Kidney (tissue), 14 donors: Measurements from ENCODE around the gene PRR3. TPM values are rescaled to one million over a fixed set of nuclear protein-coding genes. Genes with fewer than 3 reads are reported as not detected.
A peak's percentile ranks its signal among the peaks of the same experiment; 100 is the strongest.

Experiments
- DNase-seq, 5 donors: peaks; one replicate each; pipeline ENCODE4 v3.0.0-alpha.2; 2013 to 2020
- FAIRE-seq: peaks from 2 replicates; lab custom pipeline; 2012; peaks lifted over from hg19 to GRCh38; lab: Jason Lieb, UNC
- H3K27ac ChIP-seq, 2 donors: one replicate each; pipeline ENCODE4 v1.7.0; 2013; ENCODE audit warnings: low read depth in 2 of 2, low read length in 2 of 2, inconsistent platforms in 1 of 2
- H3K27me3 ChIP-seq: one replicate; pipeline ENCODE4 v1.7.1; 2013; ENCODE audit warnings: low read length, inconsistent platforms; ENCODE audit not compliant: control insufficient read depth, insufficient read depth
- H3K36me3 ChIP-seq, 3 donors: one replicate each; pipeline versions ENCODE4 v1.7.0 to v1.7.1; 2013; ENCODE audit warnings: low read length in 3 of 3, control low read depth in 1 of 3, inconsistent platforms in 1 of 3; ENCODE audit not compliant: insufficient read depth in 3 of 3, control insufficient read depth in 2 of 3
- H3K4me1 ChIP-seq, 3 donors: one replicate each; pipeline versions ENCODE4 v1.7.0 to v1.7.1; 2013; ENCODE audit warnings: low read length in 3 of 3, inconsistent platforms in 1 of 3, low read depth in 1 of 3; ENCODE audit not compliant: control insufficient read depth in 2 of 3, insufficient read depth in 2 of 3
- H3K4me3 ChIP-seq, 3 donors: one replicate each; pipeline versions ENCODE4 v1.7.0 to v1.8.1; 2013; ENCODE audit warnings: low read length in 3 of 3, control low read depth in 1 of 3, inconsistent platforms in 1 of 3
- H3K9ac ChIP-seq, 3 donors: one replicate each; pipeline versions ENCODE4 v1.7.0 to v1.7.1; 2013; ENCODE audit warnings: low read length in 3 of 3, control low read depth in 1 of 3, inconsistent platforms in 1 of 3
- H3K9me3 ChIP-seq, 3 donors: one replicate each; pipeline versions ENCODE4 v1.7.0 to v1.7.1; 2013; ENCODE audit warnings: low read length in 3 of 3, control low read depth in 1 of 3, inconsistent platforms in 1 of 3; ENCODE audit not compliant: control insufficient read depth in 2 of 3, insufficient read depth in 1 of 3
- intact Hi-C: fragments of 100-400 bp; cut with DNase I; formaldehyde crosslinking; loops from one replicate; pipeline ENCODE4 v1.11.1; 2022
- polyA plus RNA-seq: library from polyadenylated mRNA; stranded (reverse); fragments of 350-450 nt; fragmentation: Illumina TruSeq; extraction: RNeasy Lipid Tissue Mini Kit (QIAGEN cat#74804); gene quantifications from one replicate; pipeline ENCODE4 v1.2.3, GENCODE V29; 2014; ENCODE audit warnings: low read depth, low replicate concordance; ENCODE audit not compliant: insufficient read depth
- total RNA-seq: library from RNA; stranded (reverse); fragmentation: NEBNext Ultra II Directional; extraction: Animal tissue kit (Norgen Biotek cat#: 25700); gene quantifications from one replicate; pipeline ENCODE4 v1.2.1, GENCODE V29; 2021
- TF ChIP-seq, protein P1 (sequence below): IDR thresholded peaks from 3 replicates; pipeline ENCODE4 v1.5.1; 2012; ENCODE audit warnings: mild to moderate bottlenecking, moderate library complexity, borderline replicate concordance; ENCODE audit not compliant: insufficient read depth; ENCODE audit errors: extremely low read depth
- donor health status: control.
- donor health status: control.
- donor health status: control.
- donor health status: control.
- donor health status: control.
- donor health status: DM: yes; HTN: yes; CAD: no.
- donor health status: Normal renal cell carcinoma (clear cell type).

PRR3 gene
- total and polyA plus RNA-seq, 2 donors from 2014 or later: 7.9 to 9.3 TPM

- peak within 1 kb of the TSS; percentile 89 to 94 (median 93) for H3K9ac ChIP-seq
- FAIRE-seq (no peak), DNase-seq (peak; percentile 96 to 99 (median 97))
- H3K27ac ChIP-seq: peak within 1 kb of the TSS; percentile 95 to 99
- peaks cover 0 to 9% (median 7%) of the 10 kb centered on the region in 3 donors for H3K4me1 ChIP-seq
- no peaks in the 10 kb centered on the region for H3K9me3 ChIP-seq
- TF ChIP-seq, protein P1, sequence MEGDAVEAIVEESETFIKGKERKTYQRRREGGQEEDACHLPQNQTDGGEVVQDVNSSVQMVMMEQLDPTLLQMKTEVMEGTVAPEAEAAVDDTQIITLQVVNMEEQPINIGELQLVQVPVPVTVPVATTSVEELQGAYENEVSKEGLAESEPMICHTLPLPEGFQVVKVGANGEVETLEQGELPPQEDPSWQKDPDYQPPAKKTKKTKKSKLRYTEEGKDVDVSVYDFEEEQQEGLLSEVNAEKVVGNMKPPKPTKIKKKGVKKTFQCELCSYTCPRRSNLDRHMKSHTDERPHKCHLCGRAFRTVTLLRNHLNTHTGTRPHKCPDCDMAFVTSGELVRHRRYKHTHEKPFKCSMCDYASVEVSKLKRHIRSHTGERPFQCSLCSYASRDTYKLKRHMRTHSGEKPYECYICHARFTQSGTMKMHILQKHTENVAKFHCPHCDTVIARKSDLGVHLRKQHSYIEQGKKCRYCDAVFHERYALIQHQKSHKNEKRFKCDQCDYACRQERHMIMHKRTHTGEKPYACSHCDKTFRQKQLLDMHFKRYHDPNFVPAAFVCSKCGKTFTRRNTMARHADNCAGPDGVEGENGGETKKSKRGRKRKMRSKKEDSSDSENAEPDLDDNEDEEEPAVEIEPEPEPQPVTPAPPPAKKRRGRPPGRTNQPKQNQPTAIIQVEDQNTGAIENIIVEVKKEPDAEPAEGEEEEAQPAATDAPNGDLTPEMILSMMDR: no peak
- intact Hi-C loops: no loop called here
- no peaks in the 10 kb centered on the region for H3K27me3 ChIP-seq
- H3K4me3 ChIP-seq: peak within 1 kb of the TSS; percentile 82 to 96 (median 86)
- peaks cover 8 to 26% (median 16%) of the 10 kb centered on the region in 3 donors for H3K36me3 ChIP-seq
Measured at GRCh38 chr6:30556066-30556905, 809 bp upstream of the PRR3 start, which contains the start of gene GNL1. TSS of gene GNL1 (minus strand) at chr6:30556489. CDS start at chr6:30556203, 286 bp downstream.

- no peaks in the 10 kb centered on the region for H3K9me3 ChIP-seq
- no peaks in the 10 kb centered on the region for H3K27me3 ChIP-seq
- H3K4me3 ChIP-seq: peak overlapping the region; percentile 82 to 96 (median 86)
- H3K27ac ChIP-seq: peak overlapping the region; percentile 95 to 99
- peaks cover 0 to 9% (median 7%) of the 10 kb centered on the region in 3 donors for H3K4me1 ChIP-seq
- DNase-seq (no peak), FAIRE-seq (no peak)
- peaks cover 8 to 22% (median 13%) of the 10 kb centered on the region in 3 donors for H3K36me3 ChIP-seq
- intact Hi-C loops: no loop called here
- TF ChIP-seq, protein P1: no peak
- peak overlapping the region; percentile 89 to 94 (median 93) for H3K9ac ChIP-seq
Measured at GRCh38 chr6:30557683-30557981, 537 bp downstream of the PRR3 start.

DNA sequence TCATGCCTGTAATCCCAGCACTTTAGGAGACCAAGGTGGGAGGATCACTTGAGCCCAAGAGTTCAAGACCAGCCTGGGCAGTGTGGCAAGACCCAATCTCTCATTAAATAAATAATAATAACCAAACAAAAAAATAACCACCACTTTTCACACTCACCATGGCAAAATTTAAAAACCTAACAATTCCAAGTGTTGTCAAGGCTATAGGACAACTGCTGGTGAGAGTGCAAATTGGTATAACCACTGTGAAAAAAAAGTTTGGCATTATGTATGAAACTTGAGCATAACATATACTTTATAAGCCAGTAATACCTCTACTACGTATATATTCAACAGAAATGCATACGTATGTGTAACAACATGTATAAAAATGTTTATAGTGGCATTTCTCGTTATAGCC lies 3.8 kb downstream of the PRR3 start:
- Histone ChIP-seq H3K9me3 (no peaks in the 10 kb centered on the region), H3K9ac (no peak overlapping the region), H3K27me3 (no peaks in the 10 kb centered on the region), H3K4me1 (peaks cover 0 to 16% (median 7%) of the 10 kb centered on the region in 3 donors), H3K36me3 (peaks cover 2 to 11% (median 7%) of the 10 kb centered on the region in 3 donors), H3K27ac (no peak overlapping the region), H3K4me3 (no peak overlapping the region)
- DNase-seq: no peak
- no peak for FAIRE-seq
- TF ChIP-seq, protein P1: no peak
- intact Hi-C loops: no loop called here
